Neural cell (in vitro differentiated cells): ENCODE measurements around the gene CPNE5.

Source experiments
- POLR2AphosphoS5 ChIP-seq: IDR thresholded peaks from 2 replicates; pipeline ENCODE4 v1.6.1; 2012
- RAD21 ChIP-seq: fragments of 450-650 bp; conservative IDR thresholded peaks from 2 replicates; pipeline ENCODE4 v1.6.1; 2014; ENCODE audit warnings: antibody characterized with exemption, mild to moderate bottlenecking, moderate library complexity
- SMC3 ChIP-seq: fragments of 450-650 bp; conservative IDR thresholded peaks from 2 replicates; pipeline ENCODE4 v1.6.1; 2014; ENCODE audit warnings: antibody characterized with exemption, mild to moderate bottlenecking, moderate library complexity; ENCODE audit not compliant: poor library complexity
- TAF1 ChIP-seq: IDR thresholded peaks from 2 replicates; pipeline ENCODE4 v1.6.1; 2012; ENCODE audit warnings: low read depth
- TF ChIP-seq, protein P1 (sequence below): fragments of 450-650 bp; IDR thresholded peaks from 2 replicates; pipeline ENCODE4 v1.5.1; 2014; ENCODE audit warnings: antibody characterized with exemption, mild to moderate bottlenecking, moderate library complexity; ENCODE audit not compliant: poor library complexity, severe bottlenecking

DNA sequence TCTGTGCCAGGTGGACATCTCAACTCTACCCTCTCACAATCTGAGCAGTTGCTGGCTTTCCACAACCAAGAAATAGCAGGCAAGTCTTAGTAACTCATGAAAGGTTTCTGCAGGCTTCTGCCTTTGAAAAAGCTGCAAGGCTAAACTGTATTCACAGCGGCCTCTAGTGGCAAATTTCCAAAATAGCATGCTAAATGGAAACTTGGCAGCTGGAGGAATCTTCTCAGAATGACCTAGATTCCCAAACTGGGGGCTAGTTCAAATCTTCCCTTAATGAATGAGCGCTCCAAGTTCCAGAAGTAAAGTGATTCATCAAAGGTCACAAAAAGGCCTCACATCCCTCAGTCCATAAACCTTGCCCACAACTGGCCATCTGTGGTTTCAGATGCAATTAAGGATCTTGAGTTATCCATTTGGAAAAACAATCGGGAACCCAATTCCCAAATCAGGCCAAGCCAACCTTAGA lies 11.9 kb upstream of the CPNE5 start:
- TF ChIP-seq, protein P1, sequence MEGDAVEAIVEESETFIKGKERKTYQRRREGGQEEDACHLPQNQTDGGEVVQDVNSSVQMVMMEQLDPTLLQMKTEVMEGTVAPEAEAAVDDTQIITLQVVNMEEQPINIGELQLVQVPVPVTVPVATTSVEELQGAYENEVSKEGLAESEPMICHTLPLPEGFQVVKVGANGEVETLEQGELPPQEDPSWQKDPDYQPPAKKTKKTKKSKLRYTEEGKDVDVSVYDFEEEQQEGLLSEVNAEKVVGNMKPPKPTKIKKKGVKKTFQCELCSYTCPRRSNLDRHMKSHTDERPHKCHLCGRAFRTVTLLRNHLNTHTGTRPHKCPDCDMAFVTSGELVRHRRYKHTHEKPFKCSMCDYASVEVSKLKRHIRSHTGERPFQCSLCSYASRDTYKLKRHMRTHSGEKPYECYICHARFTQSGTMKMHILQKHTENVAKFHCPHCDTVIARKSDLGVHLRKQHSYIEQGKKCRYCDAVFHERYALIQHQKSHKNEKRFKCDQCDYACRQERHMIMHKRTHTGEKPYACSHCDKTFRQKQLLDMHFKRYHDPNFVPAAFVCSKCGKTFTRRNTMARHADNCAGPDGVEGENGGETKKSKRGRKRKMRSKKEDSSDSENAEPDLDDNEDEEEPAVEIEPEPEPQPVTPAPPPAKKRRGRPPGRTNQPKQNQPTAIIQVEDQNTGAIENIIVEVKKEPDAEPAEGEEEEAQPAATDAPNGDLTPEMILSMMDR: peak; percentile 94
- peak; percentile 94 for TF ChIP-seq RAD21
- peak; percentile 94 for TF ChIP-seq SMC3
- TF ChIP-seq TAF1: no peak
- TF ChIP-seq POLR2AphosphoS5: no peak
